ENCODE data around the gene CCN2. TPM values are rescaled to one million over a fixed set of nuclear protein-coding genes. Genes with fewer than 3 reads are reported as not detected.

CCN2 gene
- total RNA-seq: 6.7 TPM

GRCh38 chr6:131950767-131951575, at the start of gene CCN2:
TSS of gene CCN2 (minus strand) at chr6:131951372. CDS start at chr6:131951172, 200 bp downstream.
- ATAC-seq (peak; percentile 72), DNase-seq (ENCODE audit: low spot score) (peak; percentile 85)

GRCh38 chr6:132000296-132000695, 49.1 kb upstream of the CCN2 start:
- ATAC-seq (no peak), DNase-seq (ENCODE audit: low spot score) (no peak)

- DNase-seq (ENCODE audit: low spot score) (no peak), ATAC-seq (no peak)
Measured at GRCh38 chr6:131999545-132000146, 48.5 kb upstream of the CCN2 start.

GRCh38 chr6:131998255-131998982, 47.2 kb upstream of the CCN2 start:
- no peak for DNase-seq (ENCODE audit: low spot score)
- no peak for ATAC-seq

GRCh38 chr6:131997429-131998153, 46.4 kb upstream of the CCN2 start:
- DNase-seq (ENCODE audit: low spot score) (no peak), ATAC-seq (peak; percentile 28)

- ATAC-seq (no peak), DNase-seq (ENCODE audit: low spot score) (no peak)
Measured at GRCh38 chr6:131995917-131996316, 44.7 kb upstream of the CCN2 start.

GRCh38 chr6:131992557-131992956, 41.4 kb upstream of the CCN2 start:
- ATAC-seq (peak; percentile 81), DNase-seq (ENCODE audit: low spot score) (no peak)

- no peak for ATAC-seq
- DNase-seq (ENCODE audit: low spot score): no peak
Measured at GRCh38 chr6:131989036-131989435, 37.9 kb upstream of the CCN2 start.

- ATAC-seq (no peak), DNase-seq (ENCODE audit: low spot score) (no peak)
Measured at GRCh38 chr6:131982740-131983259, 31.6 kb upstream of the CCN2 start.

- ATAC-seq (no peak), DNase-seq (ENCODE audit: low spot score) (no peak)
Measured at GRCh38 chr6:131981624-131981978, 30.4 kb upstream of the CCN2 start.

GRCh38 chr6:131980791-131981623, 29.8 kb upstream of the CCN2 start:
- ATAC-seq (peak; percentile 82), DNase-seq (ENCODE audit: low spot score) (peak; percentile 69)

GRCh38 chr6:131980338-131980790, 29.2 kb upstream of the CCN2 start:
- peak; percentile 30 for ATAC-seq
- no peak for DNase-seq (ENCODE audit: low spot score)

GRCh38 chr6:131979515-131980337, 28.6 kb upstream of the CCN2 start:
- ATAC-seq: no peak
- DNase-seq (ENCODE audit: low spot score): no peak

- peak; percentile 47 for ATAC-seq
- DNase-seq (ENCODE audit: low spot score): no peak
Measured at GRCh38 chr6:131978522-131978921, 27.4 kb upstream of the CCN2 start.

- DNase-seq (ENCODE audit: low spot score): peak; percentile 69
- peak; percentile 62 for ATAC-seq
Measured at GRCh38 chr6:131976545-131977061, 25.4 kb upstream of the CCN2 start.

GRCh38 chr6:131972741-131973140, 21.6 kb upstream of the CCN2 start:
- no peak for DNase-seq (ENCODE audit: low spot score)
- peak; percentile 43 for ATAC-seq

- peak; percentile 69 for ATAC-seq
- DNase-seq (ENCODE audit: low spot score): no peak
Measured at GRCh38 chr6:131970076-131970859, 19.1 kb upstream of the CCN2 start.

GRCh38 chr6:131968656-131969055, 17.5 kb upstream of the CCN2 start:
- no peak for DNase-seq (ENCODE audit: low spot score)
- no peak for ATAC-seq
